HK-2 (cell line): ENCODE measurements around the gene SH3GL2.

ENCODE experiments used
- DNase-seq: peaks from one replicate; pipeline ENCODE4 v3.0.0-alpha.2; 2018; ENCODE audit not compliant: unreplicated experiment

SH3GL2 gene

DNA sequence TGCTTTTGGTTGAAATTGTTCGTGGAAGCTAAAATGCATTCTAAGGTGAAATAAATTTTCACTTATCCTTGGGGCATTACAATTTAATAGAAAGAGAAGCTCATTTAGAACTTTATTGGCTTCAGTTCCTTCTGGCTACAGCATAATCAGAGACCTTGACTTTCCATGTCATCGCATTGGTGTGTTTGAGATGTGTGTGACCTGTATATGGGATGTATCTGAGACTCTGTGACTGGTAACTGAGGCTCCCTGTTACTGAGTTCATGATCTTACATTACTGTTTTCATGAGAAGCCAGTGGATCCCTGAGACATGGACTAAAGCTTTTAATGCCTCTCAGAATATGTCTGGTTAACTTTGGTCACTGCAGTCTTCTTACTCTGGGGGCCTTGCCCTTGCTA, 32.5 kb downstream of the SH3GL2 start:
- DNase-seq: no peak

DNA sequence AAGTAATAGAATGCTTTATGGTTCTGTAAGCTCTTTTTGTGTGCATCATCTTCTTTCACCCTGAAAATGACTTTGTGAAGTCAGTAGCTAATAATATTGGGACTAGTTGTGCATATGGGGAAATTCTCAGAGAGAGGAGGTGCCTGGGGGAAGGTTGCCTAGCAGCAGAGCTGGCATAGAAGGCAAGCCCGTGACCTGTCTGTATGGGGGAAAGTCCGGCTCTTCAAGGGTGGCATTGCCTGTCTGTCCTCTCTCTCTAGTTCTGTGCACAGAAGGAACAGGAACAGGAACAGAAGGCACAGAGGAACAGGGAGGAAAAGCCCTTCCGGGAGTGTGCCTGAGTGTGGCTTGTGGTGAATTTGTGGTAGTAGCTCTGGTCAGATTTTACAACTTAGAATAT, 33.1 kb downstream of the SH3GL2 start:
- no peak for DNase-seq

- no peak for DNase-seq
Measured at GRCh38 chr9:17613758-17614157, 34.9 kb downstream of the SH3GL2 start.

DNA sequence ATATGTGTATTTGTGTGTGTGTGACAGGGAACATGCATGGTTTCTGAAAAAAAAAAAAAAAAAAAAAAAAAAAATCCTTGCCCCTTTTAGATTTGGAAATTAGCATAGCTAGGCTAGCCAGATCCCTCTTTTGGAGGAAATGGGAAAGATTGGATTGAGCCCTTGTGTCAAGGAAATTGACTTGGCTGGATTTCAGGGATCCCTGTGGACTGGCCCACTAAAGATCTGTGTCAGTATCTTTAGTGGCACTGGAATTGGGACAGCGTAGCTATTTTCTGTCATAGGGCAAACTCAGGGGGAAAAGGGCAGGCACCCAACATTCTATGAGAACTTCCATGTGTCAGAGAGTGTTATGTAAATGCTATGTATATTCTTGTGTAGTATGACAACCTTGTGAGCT, 35.4 kb downstream of the SH3GL2 start:
- no peak for DNase-seq

GRCh38 chr9:17614903-17615302, 36.0 kb downstream of the SH3GL2 start:
- DNase-seq: no peak

GRCh38 chr9:17622141-17622540, 43.3 kb downstream of the SH3GL2 start:
- no peak for DNase-seq

- DNase-seq: no peak
Measured at GRCh38 chr9:17622749-17623148, 43.9 kb downstream of the SH3GL2 start.

DNA sequence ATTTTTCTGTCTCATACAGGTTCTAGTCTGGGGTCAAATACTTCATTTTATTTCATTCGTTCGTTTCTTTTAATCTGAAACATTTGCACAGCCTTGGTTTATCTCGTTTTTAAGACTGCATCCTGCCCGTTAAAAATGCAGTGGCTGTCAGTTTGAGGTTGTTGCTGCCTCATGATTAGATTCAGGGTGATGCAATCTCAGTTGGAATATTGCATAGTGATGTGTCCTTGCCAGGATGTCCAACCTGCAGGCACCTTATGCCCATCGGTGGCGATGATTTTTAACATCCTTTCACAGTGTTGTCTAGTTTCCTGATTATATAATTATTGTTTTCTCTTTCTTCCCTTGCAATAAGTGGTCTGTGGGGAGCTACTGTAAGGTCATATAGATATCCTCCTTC, 45.1 kb downstream of the SH3GL2 start:
- DNase-seq: no peak

DNA sequence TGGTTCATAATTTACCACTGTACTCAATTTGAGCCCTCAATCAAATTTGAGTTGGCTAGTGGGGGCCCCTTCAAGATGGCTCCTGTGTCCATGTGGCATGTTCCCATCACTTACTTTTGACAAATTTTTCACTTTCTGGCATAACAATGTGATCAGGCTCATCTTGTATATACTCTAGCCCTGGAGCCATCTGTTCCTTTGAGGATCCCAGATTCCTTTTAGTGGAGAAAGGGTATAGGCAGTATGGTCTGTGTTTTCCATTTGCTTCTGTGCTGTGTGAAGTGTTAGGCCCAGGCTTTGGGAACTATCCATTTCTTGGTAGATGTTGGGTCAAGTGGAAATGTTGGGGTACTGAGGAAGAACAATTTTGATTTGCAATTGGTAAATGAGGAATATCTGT, 45.7 kb downstream of the SH3GL2 start:
- DNase-seq: no peak

- no peak for DNase-seq
Measured at GRCh38 chr9:17625644-17626388, 47.0 kb downstream of the SH3GL2 start.

GRCh38 chr9:17627641-17628040, 48.8 kb downstream of the SH3GL2 start:
- no peak for DNase-seq

DNA sequence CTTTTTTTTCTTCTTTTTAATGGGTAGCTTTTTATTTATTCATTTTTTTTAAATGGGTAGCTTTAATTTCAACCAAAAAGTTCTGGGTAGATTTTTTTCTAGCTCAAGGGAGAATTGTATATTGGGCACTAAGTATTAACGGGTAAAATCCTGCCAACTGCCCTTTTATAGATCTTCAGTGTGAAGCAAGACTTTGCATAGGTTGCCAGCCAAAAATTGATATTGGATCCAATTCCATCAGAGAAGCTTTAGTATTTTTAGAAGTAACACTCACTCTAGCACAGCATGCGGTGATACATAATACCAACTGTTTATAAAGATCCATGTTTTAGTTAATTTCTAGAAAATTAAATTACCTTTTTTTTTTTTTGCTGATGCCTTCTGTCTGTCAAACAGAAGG, 49.8 kb downstream of the SH3GL2 start:
- DNase-seq: no peak

DNA sequence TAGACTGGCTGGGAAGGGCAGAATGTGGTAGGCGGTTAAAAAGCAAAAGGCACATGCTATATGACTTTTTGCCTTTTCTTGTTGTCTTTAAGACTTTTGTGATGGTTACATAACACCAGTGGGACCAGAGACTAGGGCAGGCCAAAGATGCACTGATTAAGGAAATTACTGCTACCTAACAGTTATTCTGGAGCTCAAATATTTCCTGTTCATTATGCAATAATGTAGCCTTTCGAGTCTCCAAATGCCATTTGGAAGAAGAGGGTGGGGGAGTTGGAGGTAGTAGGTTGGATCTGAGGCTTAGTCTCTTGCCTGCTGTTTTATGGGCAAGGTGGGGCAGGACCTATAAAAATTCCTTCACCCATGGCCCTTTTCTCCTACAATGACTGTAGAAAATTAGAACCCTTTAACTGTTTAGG, 51.7 kb downstream of the SH3GL2 start:
- no peak for DNase-seq

- no peak for DNase-seq
Measured at GRCh38 chr9:17631396-17631795, 52.5 kb downstream of the SH3GL2 start.

- DNase-seq: no peak
Measured at GRCh38 chr9:17632994-17633393, 54.1 kb downstream of the SH3GL2 start.

GRCh38 chr9:17635115-17635890, 56.4 kb downstream of the SH3GL2 start:
- DNase-seq: no peak

- no peak for DNase-seq
Measured at GRCh38 chr9:17636349-17636748, 57.5 kb downstream of the SH3GL2 start.

GRCh38 chr9:17636821-17637220, 58.0 kb downstream of the SH3GL2 start:
- no peak for DNase-seq

DNA sequence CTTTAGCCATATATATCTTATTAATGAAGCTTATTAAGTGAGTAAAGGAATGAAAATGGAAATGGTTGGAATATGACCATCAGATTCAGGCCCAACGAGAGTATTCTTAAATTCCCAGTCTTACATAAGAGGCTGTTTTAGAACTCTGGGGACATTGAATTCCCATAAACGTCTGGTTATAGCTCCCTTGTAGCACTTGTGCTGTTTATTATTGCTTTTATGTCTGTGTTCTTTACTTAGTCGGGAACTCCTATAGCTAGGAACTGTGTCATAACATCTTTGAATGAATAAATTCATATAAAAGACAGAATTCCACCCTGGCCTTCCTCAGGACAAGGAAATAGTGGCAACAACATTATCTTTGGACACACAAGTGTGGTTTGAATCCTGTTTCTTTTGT, 58.4 kb downstream of the SH3GL2 start:
- DNase-seq: no peak

DNA sequence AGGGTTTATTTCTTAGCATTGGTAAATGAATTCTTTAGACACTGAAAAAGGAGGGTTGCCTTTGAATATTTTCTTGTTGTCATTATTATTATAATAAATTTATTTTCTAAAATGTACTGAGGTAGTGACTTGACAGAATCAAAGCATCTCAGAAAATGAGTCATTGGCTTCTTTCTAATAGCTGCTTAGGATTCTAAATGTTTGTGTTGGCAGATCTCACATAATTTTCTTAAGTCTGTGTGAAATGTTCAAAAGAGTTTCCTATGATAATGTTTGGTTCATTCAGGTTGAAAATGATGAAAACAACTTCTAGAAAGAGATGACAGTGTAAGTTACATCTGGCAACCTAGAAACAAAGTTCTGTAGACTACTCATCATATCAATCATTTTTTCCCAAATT, 69.7 kb downstream of the SH3GL2 start:
- no peak for DNase-seq

DNA sequence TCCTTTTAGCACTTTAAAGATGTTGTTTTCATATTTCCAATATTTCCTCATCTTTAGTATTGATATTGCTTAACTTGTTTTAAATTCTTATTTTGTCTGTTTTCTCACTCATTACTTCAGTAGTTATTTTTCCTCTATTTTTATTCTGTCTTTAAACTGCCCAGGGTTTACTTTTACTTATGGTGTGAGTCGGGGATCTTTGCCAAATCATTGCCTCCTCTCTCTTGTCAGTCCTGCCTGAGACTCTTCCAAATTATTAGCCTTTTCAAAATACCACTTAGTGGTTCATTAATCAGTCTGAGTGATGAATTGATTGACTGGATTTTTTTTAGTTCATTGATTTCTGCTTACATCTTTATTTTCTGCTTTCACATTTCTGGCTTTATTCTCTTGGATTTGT, 72.9 kb downstream of the SH3GL2 start:
- no peak for DNase-seq

- DNase-seq: no peak
Measured at GRCh38 chr9:17653947-17654465, 75.1 kb downstream of the SH3GL2 start.

DNA sequence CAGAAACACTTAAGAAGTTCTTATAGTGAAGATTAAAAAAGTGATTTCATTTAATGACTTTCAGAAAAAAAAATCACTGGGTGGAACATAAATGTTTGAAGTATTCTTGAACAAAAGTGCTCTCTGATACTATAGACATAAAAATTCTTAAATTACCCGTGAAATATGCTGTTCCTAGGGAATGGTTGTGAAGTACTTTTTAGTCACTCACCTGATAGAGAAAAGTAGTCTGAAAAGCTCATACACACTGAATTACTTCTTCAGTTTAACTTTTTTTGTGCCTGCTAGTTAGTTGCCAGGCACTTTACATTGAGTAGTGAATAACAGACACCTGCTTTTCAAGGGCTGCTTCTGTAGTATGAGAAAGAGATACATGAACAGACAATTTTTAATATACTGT, 78.0 kb downstream of the SH3GL2 start:
- DNase-seq: no peak
